Measurements from ENCODE around the gene ANKRD44.
A peak's percentile ranks its signal among the peaks of the same experiment; 100 is the strongest.

The ANKRD44 gene

GRCh38 chr2:197116306-197116879 lies 194.2 kb downstream of the ANKRD44 start:
- TF ChIP-seq POLR2AphosphoS5 (IDR thresholded peaks at IDR 0.05; ENCODE audit: low read depth, low read length) (no peak), FOXP2 (optimal IDR thresholded peaks at IDR 0.05; ENCODE audit: borderline replicate concordance, extremely low read depth, extremely low read length, insufficient read depth) (no peak), TAF1 (IDR thresholded peaks at IDR 0.05; ENCODE audit: borderline replicate concordance, insufficient read depth, low read length) (no peak), REST (IDR thresholded peaks at IDR 0.05; ENCODE audit: insufficient read depth in 1 of 2, low read depth in 2 of 2, low read length in 2 of 2) (no peak), SIN3A (IDR thresholded peaks at IDR 0.05; ENCODE audit: borderline replicate concordance, insufficient read depth, low read length) (no peak)

GRCh38 chr2:197115325-197115724 lies 195.3 kb downstream of the ANKRD44 start:
- TF ChIP-seq SIN3A (IDR thresholded peaks at IDR 0.05; ENCODE audit: borderline replicate concordance, insufficient read depth, low read length) (no peak), TAF1 (IDR thresholded peaks at IDR 0.05; ENCODE audit: borderline replicate concordance, insufficient read depth, low read length) (no peak), POLR2AphosphoS5 (IDR thresholded peaks at IDR 0.05; ENCODE audit: low read depth, low read length) (no peak), FOXP2 (optimal IDR thresholded peaks at IDR 0.05; ENCODE audit: borderline replicate concordance, extremely low read depth, extremely low read length, insufficient read depth) (no peak), REST (IDR thresholded peaks at IDR 0.05; ENCODE audit: insufficient read depth in 1 of 2, low read depth in 2 of 2, low read length in 2 of 2) (no peak)

- TF ChIP-seq POLR2AphosphoS5 (IDR thresholded peaks at IDR 0.05; ENCODE audit: low read depth, low read length) (no peak), REST (IDR thresholded peaks at IDR 0.05; ENCODE audit: insufficient read depth in 1 of 2, low read depth in 2 of 2, low read length in 2 of 2) (no peak), FOXP2 (optimal IDR thresholded peaks at IDR 0.05; ENCODE audit: borderline replicate concordance, extremely low read depth, extremely low read length, insufficient read depth) (no peak), TAF1 (IDR thresholded peaks at IDR 0.05; ENCODE audit: borderline replicate concordance, insufficient read depth, low read length) (no peak), SIN3A (IDR thresholded peaks at IDR 0.05; ENCODE audit: borderline replicate concordance, insufficient read depth, low read length) (no peak)
Measured at GRCh38 chr2:197113275-197113711, 197.3 kb downstream of the ANKRD44 start.

GRCh38 chr2:197109326-197109725 lies 201.3 kb downstream of the ANKRD44 start:
- TF ChIP-seq TAF1 (IDR thresholded peaks at IDR 0.05; ENCODE audit: borderline replicate concordance, insufficient read depth, low read length) (no peak), REST (IDR thresholded peaks at IDR 0.05; ENCODE audit: insufficient read depth in 1 of 2, low read depth in 2 of 2, low read length in 2 of 2) (no peak), POLR2AphosphoS5 (IDR thresholded peaks at IDR 0.05; ENCODE audit: low read depth, low read length) (no peak), SIN3A (IDR thresholded peaks at IDR 0.05; ENCODE audit: borderline replicate concordance, insufficient read depth, low read length) (no peak)

GRCh38 chr2:197108758-197109157 lies 201.8 kb downstream of the ANKRD44 start:
- TF ChIP-seq FOXP2 (optimal IDR thresholded peaks at IDR 0.05; ENCODE audit: borderline replicate concordance, extremely low read depth, extremely low read length, insufficient read depth) (peak; percentile 98), REST (IDR thresholded peaks at IDR 0.05; ENCODE audit: insufficient read depth in 1 of 2, low read depth in 2 of 2, low read length in 2 of 2) (no peak)

All from PFSK-1 (cell line).